ENCODE results near the gene STKLD1. TPM values are rescaled to one million over a fixed set of nuclear protein-coding genes. Genes with fewer than 3 reads are reported as not detected.

STKLD1 gene
- total RNA-seq, 4 donors from 2014 or later = 0.68 to 1.5 TPM; not detected in 2

- no peak overlapping the region for H3K4me3 ChIP-seq
- no peaks in the 10 kb centered on the region for H3K36me3 ChIP-seq
- H3K9me3 ChIP-seq = no peaks in the 10 kb centered on the region
- no peaks in the 10 kb centered on the region for H3K27me3 ChIP-seq
- WGBS, 2 donors (ENCODE audit: low coverage in 1 of 2) = 98% methylated on average over 8 of the region's 15 CpGs; no CpG with 5 or more reads in 1 of the 2 donors
- in situ Hi-C loops (cut with MboI; ENCODE audit: low pct_ligation_motif_present in 1 of 4, low pct_unique_long_range_greater_than_20kb in 1 of 4, low sequenced_read_pairs in 3 of 4) = no loop called here
- no peak for TF ChIP-seq POLR2AphosphoS5 (IDR thresholded peaks at IDR 0.05)
- TF ChIP-seq POLR2A (IDR thresholded peaks at IDR 0.05) = no peak
- TF ChIP-seq CTCF (IDR thresholded peaks at IDR 0.05) = no peak
- TF ChIP-seq EP300 (IDR thresholded peaks at IDR 0.05; ENCODE audit: low read depth) = no peak
- H3K27ac ChIP-seq = no peak overlapping the region
- H3K4me1 ChIP-seq = no peaks in the 10 kb centered on the region
- no peak for DNase-seq
- intact Hi-C loops (cut with DNase I; ENCODE audit: low total_unique reads) = no loop called here
Measured at GRCh38 chr9:133443248-133443647, 67.1 kb downstream of the STKLD1 start.

- no peaks in the 10 kb centered on the region for H3K4me1 ChIP-seq
- WGBS, 2 donors (ENCODE audit: low coverage in 1 of 2) = 85 to 100% methylated on average over 1 to 8 of the region's 8 CpGs
- H3K4me3 ChIP-seq = no peak overlapping the region
- in situ Hi-C loops (cut with MboI; ENCODE audit: low pct_ligation_motif_present in 1 of 4, low pct_unique_long_range_greater_than_20kb in 1 of 4, low sequenced_read_pairs in 3 of 4) = no loop called here
- no peak overlapping the region for H3K27ac ChIP-seq
- DNase-seq = no peak
- H3K27me3 ChIP-seq = no peaks in the 10 kb centered on the region
- no peaks in the 10 kb centered on the region for H3K36me3 ChIP-seq
- H3K9me3 ChIP-seq = no peaks in the 10 kb centered on the region
- intact Hi-C loops (cut with DNase I; ENCODE audit: low total_unique reads) = no loop called here
- TF ChIP-seq CTCF (IDR thresholded peaks at IDR 0.05) (no peak), POLR2A (IDR thresholded peaks at IDR 0.05) (no peak), EP300 (IDR thresholded peaks at IDR 0.05; ENCODE audit: low read depth) (no peak), POLR2AphosphoS5 (IDR thresholded peaks at IDR 0.05) (no peak)
Measured at GRCh38 chr9:133443982-133444381, 67.8 kb downstream of the STKLD1 start.

GRCh38 chr9:133445293-133445969, 69.3 kb downstream of the STKLD1 start:
- Histone ChIP-seq H3K27me3 (no peaks in the 10 kb centered on the region), H3K4me1 (peaks cover 0 to 5% (median 0%) of the 10 kb centered on the region in 4 donors), H3K9me3 (no peaks in the 10 kb centered on the region), H3K4me3 (no peak overlapping the region), H3K36me3 (no peaks in the 10 kb centered on the region), H3K27ac (no peak overlapping the region)
- in situ Hi-C loops (cut with MboI; ENCODE audit: low pct_ligation_motif_present in 1 of 4, low pct_unique_long_range_greater_than_20kb in 1 of 4, low sequenced_read_pairs in 3 of 4) = no loop called here
- WGBS, 2 donors (ENCODE audit: low coverage in 1 of 2) = 60 to 89% methylated on average over 1 to 23 of the region's 23 CpGs
- TF ChIP-seq POLR2A (IDR thresholded peaks at IDR 0.05) (no peak), EP300 (IDR thresholded peaks at IDR 0.05; ENCODE audit: low read depth) (no peak), CTCF (IDR thresholded peaks at IDR 0.05) (no peak), POLR2AphosphoS5 (IDR thresholded peaks at IDR 0.05) (no peak)
- DNase-seq = no peak
- intact Hi-C loops (cut with DNase I; ENCODE audit: low total_unique reads) = no loop called here

- H3K9me3 ChIP-seq = no peaks in the 10 kb centered on the region
- H3K27me3 ChIP-seq = no peaks in the 10 kb centered on the region
- no peaks in the 10 kb centered on the region for H3K36me3 ChIP-seq
- intact Hi-C loops (cut with DNase I; ENCODE audit: low total_unique reads) = no loop called here
- no peak for DNase-seq
- no peak overlapping the region for H3K4me3 ChIP-seq
- in situ Hi-C loops (cut with MboI; ENCODE audit: low pct_ligation_motif_present in 1 of 4, low pct_unique_long_range_greater_than_20kb in 1 of 4, low sequenced_read_pairs in 3 of 4) = no loop called here
- peaks cover 0 to 5% (median 0%) of the 10 kb centered on the region in 4 donors for H3K4me1 ChIP-seq
- H3K27ac ChIP-seq = no peak overlapping the region
- no peak for TF ChIP-seq EP300 (IDR thresholded peaks at IDR 0.05; ENCODE audit: low read depth)
- TF ChIP-seq CTCF (IDR thresholded peaks at IDR 0.05) = no peak
- no peak for TF ChIP-seq POLR2AphosphoS5 (IDR thresholded peaks at IDR 0.05)
- TF ChIP-seq POLR2A (IDR thresholded peaks at IDR 0.05) = no peak
- 84 to 93% methylated on average over 2 to 5 of the region's 13 CpGs for WGBS, 2 donors (ENCODE audit: low coverage in 1 of 2)
Measured at GRCh38 chr9:133448487-133448972, 72.4 kb downstream of the STKLD1 start.
